HL-60/S4 (cell line): ENCODE results near the gene REEP5.
"Not testable (repeated sequence)": the region's sequence is repeated elsewhere in the genome, so short reads cannot be mapped to it uniquely, and the experiment has no call there.

Source experiments
- in situ Hi-C: fragments of 300-500 bp; cut with MboI; formaldehyde crosslinking; loops from 2 replicates; pipeline ENCODE4 v1.14.3; 2022; ENCODE audit warnings: low sequenced_read_pairs

The REEP5 gene

DNA sequence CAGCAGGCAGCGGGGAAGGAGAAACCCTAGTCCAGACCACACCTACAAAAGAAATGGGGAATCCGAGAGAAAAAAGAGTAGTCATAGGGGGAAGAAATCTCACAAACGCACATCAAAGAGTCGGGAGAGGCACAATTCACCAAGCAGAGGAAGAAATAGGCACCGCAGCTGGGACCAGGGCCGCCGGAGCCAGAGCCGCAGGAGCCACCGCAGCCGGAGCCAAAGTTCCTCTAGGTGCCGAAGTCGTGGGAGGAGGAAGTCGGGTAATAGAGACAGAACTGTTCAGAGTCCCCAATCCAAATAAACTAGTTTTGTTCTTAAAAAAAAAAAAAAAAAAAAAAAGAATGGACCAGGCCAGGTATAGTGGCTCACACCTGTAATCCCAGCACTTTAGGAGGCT, 29.3 kb downstream of the REEP5 start:
- in situ Hi-C loops = no loop called here

DNA sequence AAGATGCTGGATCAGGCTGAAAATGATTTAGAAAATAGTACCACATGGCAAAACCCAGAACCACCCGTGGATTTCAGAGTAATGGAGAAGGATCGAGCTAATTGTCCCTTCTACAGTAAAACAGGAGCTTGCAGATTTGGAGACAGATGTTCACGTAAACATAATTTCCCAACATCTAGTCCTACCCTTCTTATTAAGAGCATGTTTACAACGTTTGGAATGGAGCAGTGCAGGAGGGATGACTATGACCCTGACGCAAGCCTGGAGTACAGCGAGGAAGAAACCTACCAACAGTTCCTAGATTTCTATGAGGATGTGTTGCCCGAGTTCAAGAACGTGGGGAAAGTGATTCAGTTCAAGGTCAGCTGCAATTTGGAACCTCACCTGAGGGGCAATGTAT, 30.0 kb downstream of the REEP5 start:
- in situ Hi-C loops = not testable (repeated sequence)

DNA sequence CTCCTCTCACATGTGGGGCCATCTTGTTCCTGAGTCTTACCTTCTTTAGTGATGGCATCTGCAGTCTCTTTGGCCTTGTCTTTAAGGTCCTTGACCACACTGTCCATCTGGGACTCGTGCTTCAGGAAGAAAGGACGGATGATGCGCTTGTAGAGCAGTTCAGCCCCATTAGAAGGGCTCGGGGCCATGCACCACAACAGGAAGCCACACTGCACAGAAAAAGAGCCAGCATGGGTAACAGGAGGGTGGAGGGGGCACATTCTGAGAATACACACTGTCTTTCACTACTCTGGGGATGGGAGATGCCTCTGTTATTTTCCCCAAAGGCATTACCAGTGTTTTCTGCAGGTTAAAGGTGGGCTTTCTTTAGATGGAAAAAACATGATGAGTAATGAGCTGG, 35.1 kb downstream of the REEP5 start:
- in situ Hi-C loops = no loop called here

DNA sequence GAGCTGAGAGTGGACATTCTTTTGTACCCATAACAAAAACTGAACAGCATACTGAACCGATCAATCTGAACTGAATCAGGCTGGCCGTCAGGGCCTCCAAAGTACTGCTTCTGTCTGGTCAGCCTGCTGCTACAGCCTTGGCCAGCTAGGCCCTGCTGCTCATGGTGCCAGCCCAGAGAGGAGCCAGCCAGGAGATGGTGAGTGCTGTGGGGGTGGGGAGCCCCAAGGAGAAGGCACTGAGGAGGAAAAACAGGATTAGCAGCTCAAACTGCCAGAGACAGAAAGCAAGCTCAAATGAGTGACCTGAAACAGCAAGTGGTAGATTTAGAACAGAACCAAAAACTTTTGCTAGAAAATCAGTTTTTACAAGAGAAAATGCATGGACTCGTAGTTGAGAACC, 37.0 kb downstream of the REEP5 start:
- in situ Hi-C loops = no loop called here

DNA sequence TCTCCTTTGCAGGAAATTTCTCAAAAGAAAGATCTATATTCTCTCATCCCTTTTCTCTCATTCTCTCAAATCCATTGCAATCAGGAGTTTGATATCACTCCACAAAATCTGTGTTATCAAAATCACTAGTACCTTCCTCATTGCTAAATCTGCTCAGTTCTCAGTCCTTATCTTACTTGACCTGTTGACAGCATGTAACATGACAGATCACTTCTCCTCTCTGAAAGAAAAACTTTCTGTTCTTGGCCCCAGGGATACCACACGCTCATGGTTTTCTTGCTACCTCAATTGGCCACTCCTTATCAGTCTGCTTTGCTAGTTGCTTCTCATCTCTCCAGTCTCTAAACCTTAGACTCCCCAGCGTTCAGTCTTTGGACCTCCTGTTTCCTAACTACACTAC, 38.8 kb downstream of the REEP5 start:
- in situ Hi-C loops = no loop called here

DNA sequence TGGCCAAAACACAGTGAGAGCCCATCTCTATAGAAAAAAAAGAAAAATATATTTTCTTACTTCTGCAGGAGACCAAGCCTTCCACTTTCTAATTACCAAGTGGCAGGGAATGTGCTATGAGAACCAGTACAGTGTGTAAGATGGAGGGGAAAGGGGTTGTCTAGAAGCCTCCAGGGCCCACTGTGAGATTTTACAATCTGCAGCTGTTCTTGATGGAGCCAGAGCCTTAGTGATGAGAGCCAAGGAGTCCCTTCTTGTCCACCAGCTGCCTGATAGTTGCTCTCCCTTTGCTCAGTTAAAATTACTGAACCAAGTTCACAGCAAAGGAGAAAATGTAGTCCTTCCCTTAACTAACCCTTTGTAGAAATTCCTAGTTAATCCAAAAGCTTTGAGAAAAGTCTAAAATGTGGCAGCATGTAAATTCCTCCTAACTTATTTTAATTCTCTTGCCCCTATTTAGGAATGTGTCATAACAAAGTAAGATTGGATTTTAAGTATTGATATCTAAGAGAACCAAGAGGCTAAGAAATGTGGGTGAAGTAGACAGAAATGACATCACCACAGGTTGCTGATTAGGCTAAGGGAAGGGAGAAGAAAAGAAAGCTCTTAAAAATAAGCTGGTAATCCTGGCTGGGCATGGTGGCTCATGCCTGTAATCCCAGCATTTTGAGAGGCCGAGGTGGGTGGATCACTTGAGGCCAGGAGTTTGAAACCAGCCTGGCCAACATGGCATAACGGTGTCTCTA, 41.6 kb downstream of the REEP5 start:
- in situ Hi-C loops = no loop called here

DNA sequence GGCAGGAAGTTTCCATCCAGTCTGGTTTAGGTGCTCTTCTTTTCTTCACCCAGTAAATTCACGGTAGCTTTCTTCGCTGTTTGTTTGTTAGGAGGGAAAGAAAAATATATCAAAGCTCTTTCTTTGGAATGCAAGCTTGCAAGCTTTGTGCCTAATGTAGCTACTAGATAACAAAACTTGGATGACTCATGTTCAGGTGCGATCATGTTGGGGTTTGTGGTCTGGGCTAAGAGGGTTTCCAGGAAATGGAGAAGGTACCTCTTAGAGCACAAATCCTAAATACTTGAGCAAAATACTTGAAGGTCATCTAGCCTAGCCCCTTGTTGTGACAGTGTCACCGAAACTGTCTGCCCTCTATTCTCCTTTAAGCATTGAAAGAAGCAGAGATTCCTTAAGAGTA, 43.3 kb downstream of the REEP5 start:
- in situ Hi-C loops = no loop called here

DNA sequence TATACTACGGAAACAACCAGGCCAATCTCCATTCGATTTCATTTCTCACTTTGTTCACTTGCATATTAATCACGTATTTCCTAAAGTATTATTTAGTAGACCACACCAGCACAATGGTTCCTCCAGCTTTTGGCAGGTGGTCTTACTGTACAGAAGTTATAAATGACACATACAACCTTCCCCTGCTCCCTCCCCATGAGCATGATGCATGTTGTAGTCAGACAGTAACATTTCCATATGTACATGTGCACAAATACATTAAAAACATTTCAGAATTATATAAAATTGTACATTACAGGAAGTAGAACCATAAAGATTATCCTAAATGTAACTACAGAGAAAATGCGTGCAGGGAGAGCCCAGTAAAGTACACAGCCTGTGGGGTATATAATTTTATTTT, 43.9 kb downstream of the REEP5 start:
- in situ Hi-C loops = no loop called here

DNA sequence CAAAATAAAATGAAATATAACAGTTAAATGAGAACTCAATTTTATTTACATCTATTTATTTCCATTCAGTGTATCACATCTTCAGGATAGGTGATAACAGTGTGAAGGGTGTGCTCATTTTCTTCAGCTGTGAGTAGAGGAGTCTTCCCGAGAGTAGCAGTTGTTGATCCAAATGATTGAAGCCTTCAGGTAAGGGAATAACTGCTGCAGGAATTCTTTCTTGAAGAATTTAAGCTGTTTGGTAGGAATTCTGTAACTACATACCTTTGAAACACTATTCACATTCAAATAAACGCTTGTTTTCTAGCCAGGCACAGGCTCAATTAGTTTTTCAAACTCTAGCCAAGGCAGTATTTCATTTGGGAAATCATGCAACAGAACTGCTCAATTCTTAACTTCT, 45.7 kb downstream of the REEP5 start:
- in situ Hi-C loops = no loop called here

DNA sequence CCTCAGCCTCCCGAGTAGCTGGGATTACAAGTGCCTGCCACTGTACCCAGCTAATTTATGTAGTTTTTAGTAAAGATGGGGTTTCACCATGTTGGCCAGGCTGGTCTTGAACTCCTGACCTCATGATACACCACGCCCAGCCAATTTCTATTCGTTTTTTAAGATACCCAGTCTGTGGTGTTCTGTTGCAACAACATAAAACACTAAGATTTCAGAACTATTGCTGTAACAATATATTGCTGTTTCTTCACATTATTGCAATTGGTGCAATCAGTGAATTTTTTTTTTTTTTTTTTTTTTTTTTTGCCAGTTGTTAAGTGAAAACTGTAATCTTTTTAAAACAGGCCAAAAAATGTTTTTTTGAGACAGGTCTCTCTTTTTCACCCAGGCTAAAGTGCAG, 51.1 kb downstream of the REEP5 start:
- in situ Hi-C loops = no loop called here

DNA sequence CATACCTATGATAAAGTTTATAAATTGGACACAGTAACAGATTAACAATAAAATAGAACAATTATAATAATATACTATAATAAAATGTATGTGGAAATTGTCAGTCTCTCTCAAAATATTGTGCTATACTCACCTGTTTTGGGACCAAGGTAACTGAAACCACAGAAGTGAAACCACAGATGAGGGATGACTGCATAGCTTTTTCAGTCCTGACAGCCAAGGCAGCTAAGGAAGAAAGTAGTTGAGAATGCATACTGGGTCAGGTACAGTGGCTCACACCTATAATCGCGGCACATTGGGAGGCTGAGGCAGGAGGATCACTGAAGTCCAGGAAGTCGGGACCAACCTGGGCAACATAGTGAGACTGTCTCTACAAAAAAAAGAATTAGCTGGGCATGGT, 52.1 kb downstream of the REEP5 start:
- in situ Hi-C loops = no loop called here

DNA sequence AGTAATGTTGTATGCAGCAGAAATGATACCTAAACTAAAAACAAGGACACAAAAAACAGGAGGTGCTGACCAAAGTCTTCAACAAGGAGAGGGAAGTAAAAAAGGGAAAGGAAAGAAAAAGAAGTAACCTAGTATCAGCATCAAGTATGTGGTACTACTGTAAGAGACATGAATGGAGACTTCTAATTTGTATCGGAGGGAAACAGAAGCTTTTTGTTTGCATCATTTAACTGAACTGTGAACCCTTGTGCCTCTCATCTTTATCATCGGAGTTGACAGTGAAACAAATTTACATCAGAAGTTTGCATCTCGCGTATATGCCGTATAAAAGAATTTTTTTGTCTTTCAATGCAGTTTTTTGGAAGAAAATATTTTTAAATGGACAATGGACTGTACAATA, 54.6 kb downstream of the REEP5 start:
- in situ Hi-C loops = no loop called here

DNA sequence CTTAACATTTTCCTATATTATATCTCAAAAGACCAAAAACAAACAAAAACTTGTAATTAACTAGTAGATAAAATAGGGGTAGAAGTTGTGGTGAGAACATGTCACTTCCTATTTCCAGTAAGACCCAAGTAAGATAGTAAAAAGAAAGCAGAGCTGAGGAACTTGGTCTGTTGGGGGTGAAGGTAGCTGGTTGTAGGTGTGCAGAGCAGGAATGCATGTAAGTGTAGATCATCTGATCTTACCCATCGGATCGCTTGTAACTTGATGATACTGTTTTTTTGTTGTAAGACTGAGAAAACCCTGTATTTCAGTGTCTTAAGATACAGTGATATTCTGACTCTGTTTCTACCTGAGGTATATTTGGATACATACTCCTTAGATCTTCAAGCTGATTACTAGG, 55.3 kb downstream of the REEP5 start:
- in situ Hi-C loops = no loop called here

DNA sequence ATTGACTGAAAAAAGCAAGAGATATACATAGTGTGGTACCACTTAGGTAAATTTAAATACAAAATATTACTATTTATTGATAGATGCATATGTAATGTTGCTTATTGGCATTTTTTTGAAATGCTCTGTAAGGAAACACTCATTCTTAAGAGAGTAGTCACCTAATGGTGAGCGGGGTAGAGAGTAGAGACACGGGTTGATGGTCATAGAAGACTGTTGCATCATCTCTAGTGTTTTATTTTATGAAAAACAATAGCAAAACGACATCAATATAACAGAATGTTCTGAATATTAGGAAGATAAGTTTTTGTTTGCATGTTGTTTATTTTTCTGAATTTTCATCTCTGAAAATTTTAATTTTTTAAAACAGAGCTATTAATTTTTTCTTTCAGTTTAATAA, 56.9 kb downstream of the REEP5 start:
- in situ Hi-C loops = no loop called here

DNA sequence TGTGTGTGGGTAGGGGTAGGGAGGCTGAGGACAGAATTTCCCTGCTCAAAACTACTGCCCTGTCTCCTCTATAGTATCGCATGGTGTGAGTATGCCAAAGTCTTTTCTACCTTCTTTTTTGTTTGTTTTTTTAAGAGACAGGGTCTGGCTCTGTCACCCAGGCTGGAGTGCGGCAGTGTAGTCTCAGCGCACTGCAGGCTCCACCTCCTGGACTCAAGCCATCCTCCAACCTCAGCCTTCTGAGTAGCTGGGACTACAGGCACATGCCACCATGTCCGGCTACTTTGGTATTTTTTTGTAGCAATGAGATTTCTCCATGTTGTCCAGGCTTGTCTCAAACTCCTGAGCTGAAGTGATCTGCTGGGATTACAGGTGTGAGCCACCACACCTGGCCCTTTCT, 58.5 kb downstream of the REEP5 start:
- in situ Hi-C loops = no loop called here

DNA sequence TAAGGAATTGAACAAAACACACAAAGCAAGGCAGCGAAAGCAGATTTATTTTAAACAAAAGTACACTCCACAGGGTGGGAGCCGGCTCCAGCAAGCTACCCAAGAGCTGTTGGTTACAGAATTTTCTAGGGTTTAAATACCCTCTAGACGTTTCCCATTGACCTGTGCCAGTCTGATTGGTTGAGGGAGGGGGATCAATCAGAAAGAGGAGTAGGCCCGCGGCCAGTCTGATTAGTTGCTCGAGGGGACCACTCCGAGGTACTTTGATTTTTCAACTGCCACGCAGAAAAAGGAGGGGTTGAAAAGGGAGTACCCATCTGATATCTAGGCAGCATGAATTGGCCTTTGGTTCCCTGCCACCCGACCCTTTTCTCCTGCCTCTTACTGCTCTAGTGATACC, 59.9 kb downstream of the REEP5 start:
- in situ Hi-C loops = no loop called here

DNA sequence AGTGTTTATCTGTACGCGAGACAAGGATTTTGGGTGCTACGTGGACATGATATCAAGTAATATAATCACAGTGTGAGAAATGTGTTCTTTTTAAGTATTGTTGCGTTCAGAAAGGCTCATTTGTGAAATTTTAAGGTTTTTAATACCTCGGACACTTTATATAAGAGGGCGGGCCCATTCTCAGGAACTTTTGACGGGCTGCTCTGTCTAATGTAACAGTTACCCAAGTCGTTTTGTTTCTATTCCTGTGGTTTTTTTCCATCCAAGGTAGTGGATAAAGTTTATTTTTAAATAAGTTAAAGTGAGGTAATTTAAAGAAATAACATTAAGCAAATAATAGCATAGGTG, 60.4 kb downstream of the REEP5 start:
- in situ Hi-C loops = no loop called here

DNA sequence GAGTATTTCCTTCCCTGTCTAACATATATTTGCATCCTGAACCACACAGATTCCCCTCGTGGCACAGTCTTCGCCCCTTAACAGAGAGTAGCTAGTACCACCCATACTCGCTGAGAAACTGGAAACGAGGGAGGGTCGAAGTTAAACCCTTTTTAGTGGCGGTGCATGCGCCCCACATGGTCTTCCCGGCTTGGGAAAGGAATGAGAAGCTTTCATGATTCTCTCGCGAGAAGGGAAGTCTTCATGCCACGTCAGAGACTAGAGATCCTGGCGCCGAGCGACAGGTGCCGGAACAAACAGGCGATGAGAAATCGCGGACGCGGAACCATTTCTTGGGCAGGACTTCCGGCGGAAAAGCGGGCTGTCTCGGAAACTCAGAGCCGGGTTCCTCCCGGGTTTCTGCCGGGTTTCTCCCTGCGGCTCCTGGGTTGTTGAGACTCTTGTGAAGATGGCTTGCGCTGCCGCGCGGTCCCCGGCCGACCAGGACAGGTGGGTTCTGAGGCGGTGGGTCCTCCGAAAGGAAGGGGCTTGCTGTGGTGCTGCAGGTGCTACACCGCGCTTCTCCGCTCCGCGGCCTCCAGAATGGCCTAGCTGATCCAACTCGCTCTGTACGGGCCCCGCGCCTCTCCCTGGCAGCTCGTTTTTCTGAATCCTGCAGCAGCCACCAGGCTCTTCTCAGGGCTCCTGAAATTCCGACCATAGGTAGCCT, 60.9 kb downstream of the REEP5 start, which contains the start of gene SRP19:
Gene SRP19 (plus strand): TSS at position 359 of the 709 bp plus-strand sequence. CDS start 90 bp downstream, at position 449.
- in situ Hi-C loops = no loop called here

DNA sequence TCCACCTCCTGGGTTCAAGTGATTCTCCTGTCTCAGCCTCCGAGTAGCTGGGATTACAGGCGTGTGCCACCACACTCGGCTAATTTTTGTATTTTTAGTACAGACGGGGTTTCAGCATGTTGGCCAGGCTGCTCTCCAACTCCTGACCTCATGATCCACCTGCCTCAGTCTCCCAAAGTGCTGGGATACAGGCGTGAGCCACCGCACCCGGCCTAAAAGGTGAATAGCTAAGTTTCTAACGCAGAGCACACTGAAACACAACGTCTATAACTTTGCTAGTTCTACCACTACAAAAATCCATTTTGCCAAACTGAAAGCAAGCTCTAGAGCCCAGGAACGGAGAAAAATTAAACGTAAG, 61.5 kb downstream of the REEP5 start:
- in situ Hi-C loops = not testable (repeated sequence)

DNA sequence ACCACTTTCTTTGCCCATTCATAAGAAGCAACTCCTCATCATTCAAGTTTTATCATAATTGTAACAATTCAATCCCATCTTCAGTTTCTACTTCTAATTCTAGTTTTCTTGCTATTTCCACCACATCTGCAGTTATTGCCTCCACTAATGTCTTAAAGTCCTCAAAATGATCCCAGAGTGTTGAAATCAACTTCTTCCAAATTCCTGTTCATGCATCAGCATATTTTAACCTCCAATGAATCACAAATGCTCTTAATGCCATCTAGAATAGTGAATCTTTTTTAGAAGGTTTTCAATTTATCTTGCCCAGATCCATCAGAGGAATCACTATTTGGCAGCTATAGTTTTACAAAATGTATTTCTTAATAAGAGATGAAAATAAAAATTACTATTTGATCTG, 64.2 kb downstream of the REEP5 start:
- in situ Hi-C loops = no loop called here

DNA sequence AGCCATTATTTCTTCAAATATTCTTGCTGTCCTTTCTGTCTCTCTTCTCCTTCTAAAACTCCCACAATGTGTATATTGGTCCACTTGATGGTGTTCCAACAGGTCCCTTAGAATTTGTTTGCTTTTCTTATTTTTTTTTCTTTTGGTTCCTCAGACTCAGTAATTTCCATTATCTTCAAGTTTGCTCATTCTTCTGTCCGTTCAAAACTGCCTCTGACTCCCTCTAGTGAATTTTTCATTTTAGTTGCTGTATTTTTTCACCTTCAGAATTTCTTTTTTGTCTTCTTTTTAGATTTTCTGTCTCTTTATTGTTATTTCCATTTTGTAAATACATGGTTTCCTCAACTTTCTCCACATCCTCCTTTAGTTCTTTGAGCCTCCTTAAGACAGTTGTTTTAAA, 67.4 kb downstream of the REEP5 start:
- in situ Hi-C loops = no loop called here

DNA sequence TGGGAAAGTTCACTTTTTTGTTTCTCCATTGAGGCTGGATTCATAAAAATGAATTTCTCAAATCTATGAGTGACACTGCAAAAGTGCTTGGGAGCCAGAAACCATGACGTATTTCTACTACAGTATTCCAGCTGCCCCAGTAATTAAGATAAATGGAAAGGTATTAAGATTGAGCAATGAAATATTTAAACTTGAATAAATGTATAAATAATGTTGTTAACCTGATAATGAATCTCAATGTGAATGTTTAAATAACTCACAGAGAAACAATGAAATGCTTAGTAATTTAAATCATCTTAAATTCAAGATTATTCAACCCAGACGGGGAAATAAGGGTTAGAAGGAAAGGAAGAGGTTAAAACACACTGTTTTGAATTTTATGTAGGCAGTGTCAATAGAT, 72.1 kb downstream of the REEP5 start:
- in situ Hi-C loops = no loop called here
